Endothelial cell of umbilical vein (primary cell): ENCODE data around the gene IDI2. TPM values are rescaled to one million over a fixed set of nuclear protein-coding genes. Genes with fewer than 3 reads are reported as not detected.

Experiments used
- BruUV-seq: library from RNA; stranded (reverse); fragments of 400-500 nt; replicated peaks from 2 replicates; lab custom pipeline; 2021; lab: Mats Ljungman, UMichigan
- CTCF ChIA-PET: fragments of 300-600, 350-600 bp; sonication (Branson Sonifier 250); formaldehyde crosslinking; loops from one replicate; lab custom pipeline; 2021; ENCODE audit warnings: antibody characterized with exemption, inconsistent platforms; lab: Charles Lee
- POLR2A ChIA-PET: fragments of 300-600, 350-600 bp; sonication (Branson Sonifier 250); formaldehyde crosslinking; loops from one replicate; lab custom pipeline; 2021; ENCODE audit warnings: antibody characterized with exemption, inconsistent platforms; lab: Charles Lee
- DNase-seq: peaks from one replicate; pipeline ENCODE4 v3.0.0-alpha.2; 2011; ENCODE audit warnings: low read depth, low spot score
- FAIRE-seq: peaks from 2 replicates; lab custom pipeline; 2011; peaks lifted over from hg19 to GRCh38; lab: Jason Lieb, UNC
- H2AFZ ChIP-seq: 2 replicates; pipeline ENCODE4 v1.6.0; 2012; ENCODE audit warnings: low read depth, low read length, control low read depth, inconsistent platforms
- H3K27ac ChIP-seq: 2 replicates; pipeline ENCODE4 v1.5.1; 2011; ENCODE audit warnings: low read depth, mild to moderate bottlenecking, control low read depth, low read length, moderate library complexity; ENCODE audit not compliant: insufficient read depth
- H3K27me3 ChIP-seq, 2 experiments: 2 replicates each; pipeline versions ENCODE4 v1.6.0 to v1.6.1; 2011; ENCODE audit warnings: low read length in 2 of 2, mixed read lengths in 1 of 2; ENCODE audit not compliant: control insufficient read depth in 2 of 2, insufficient read depth in 2 of 2
- H3K36me3 ChIP-seq, 2 experiments: 2 replicates in 1 of 2; 3 replicates in 1 of 2; pipeline ENCODE4 v1.5.1; 2011; ENCODE audit warnings: low read length in 2 of 2, mild to moderate bottlenecking in 1 of 2, moderate library complexity in 1 of 2; ENCODE audit not compliant: control insufficient read depth in 2 of 2, insufficient read depth in 2 of 2; ENCODE audit errors: extremely low read depth in 1 of 2
- H3K4me1 ChIP-seq: 3 replicates; pipeline ENCODE4 v1.5.1; 2011; ENCODE audit warnings: mild to moderate bottlenecking, low read length; ENCODE audit not compliant: control insufficient read depth, insufficient read depth; ENCODE audit errors: extremely low read depth
- H3K4me2 ChIP-seq: 2 replicates; pipeline ENCODE4 v1.6.1; 2011; ENCODE audit warnings: low read length, control low read depth, mixed read lengths; ENCODE audit not compliant: insufficient read depth
- H3K4me3 ChIP-seq, 3 experiments: fragments of 200-600 bp in 1 of 3; sonication (generic), shearing (Covaris generic) in 1 of 3; replicated peaks in 1 of 3; 2 replicates each; pipeline ENCODE4 v1.5.1; 2011 to 2016; ENCODE audit warnings: control low read depth in 3 of 3, low read length in 3 of 3, mild to moderate bottlenecking in 2 of 3, inconsistent platforms in 1 of 3, low read depth in 1 of 3, moderate library complexity in 1 of 3; ENCODE audit not compliant: insufficient read depth in 1 of 3
- H3K79me2 ChIP-seq: 2 replicates; pipeline ENCODE4 v1.6.0; 2012; ENCODE audit warnings: low read length, inconsistent platforms; ENCODE audit not compliant: control insufficient read depth, insufficient read depth
- H3K9ac ChIP-seq: replicated peaks from 2 replicates; pipeline ENCODE3; 2011; ENCODE audit warnings: low read length, control low read depth; ENCODE audit not compliant: insufficient read depth; ENCODE audit errors: extremely low read depth
- H3K9me1 ChIP-seq: replicated peaks from 3 replicates; pipeline ENCODE4 v1.6.0; 2011; ENCODE audit warnings: mild to moderate bottlenecking, low read length; ENCODE audit not compliant: control insufficient read depth, insufficient read depth; ENCODE audit errors: extremely low read depth
- H3K9me3 ChIP-seq: replicated peaks from 2 replicates; pipeline ENCODE4 v1.5.1; 2012; ENCODE audit warnings: low read length, inconsistent platforms; ENCODE audit not compliant: control insufficient read depth, insufficient read depth
- H4K20me1 ChIP-seq: replicated peaks from 2 replicates; pipeline ENCODE3; 2011; ENCODE audit warnings: mild to moderate bottlenecking, low read length; ENCODE audit not compliant: control insufficient read depth, insufficient read depth; ENCODE audit errors: extremely low read depth
- CTCF ChIP-seq, 2 donors: IDR thresholded peaks; 1 replicate in 1 of 2; 2 replicates in 1 of 2; pipeline ENCODE4 v1.5.1; 2011; ENCODE audit warnings: low read length in 2 of 2, mild to moderate bottlenecking in 2 of 2, moderate library complexity in 2 of 2, control low read depth in 1 of 2, inconsistent platforms in 1 of 2, low read depth in 1 of 2; ENCODE audit not compliant: insufficient read depth in 1 of 2; ENCODE audit errors: extremely low read depth in 1 of 2
- EZH2 ChIP-seq: IDR thresholded peaks from 2 replicates; pipeline ENCODE4 v1.6.1; 2012; ENCODE audit warnings: borderline replicate concordance, low read depth, mild to moderate bottlenecking, moderate library complexity, low read length, inconsistent platforms; ENCODE audit not compliant: severe bottlenecking
- FOS ChIP-seq: IDR thresholded peaks from 2 replicates; pipeline ENCODE4 v1.6.1; 2011; ENCODE audit warnings: mild to moderate bottlenecking, low read length, moderate library complexity, borderline replicate concordance; ENCODE audit not compliant: insufficient read depth
- GATA2 ChIP-seq: IDR thresholded peaks from 2 replicates; pipeline ENCODE4 v1.7.0; 2011; ENCODE audit warnings: low read depth, mild to moderate bottlenecking, moderate library complexity, mixed read lengths, low read length; ENCODE audit not compliant: insufficient read length, insufficient read depth
- JUN ChIP-seq: IDR thresholded peaks from 2 replicates; pipeline ENCODE4 v1.6.1; 2011; ENCODE audit warnings: borderline replicate concordance, low read depth; ENCODE audit not compliant: insufficient read length, insufficient read depth
- MAX ChIP-seq: IDR thresholded peaks from 2 replicates; pipeline ENCODE4 v1.6.1; 2011; ENCODE audit not compliant: insufficient read depth, insufficient read length
- MYC ChIP-seq: IDR thresholded peaks from one replicate; pipeline ENCODE4 v1.6.1; 2011; ENCODE audit warnings: mild to moderate bottlenecking, low read depth, low read length
- POLR2A ChIP-seq: IDR thresholded peaks from 2 replicates; pipeline ENCODE4 v1.6.1; 2012; ENCODE audit warnings: low read depth, mild to moderate bottlenecking, control low read depth, low read length
- POLR2AphosphoS5 ChIP-seq: IDR thresholded peaks from 2 replicates; pipeline ENCODE4 v1.6.1; 2012; ENCODE audit warnings: low read depth, mild to moderate bottlenecking, control low read depth, low read length, moderate library complexity; ENCODE audit not compliant: insufficient read depth
- dilution Hi-C: fragments of 300-500 bp; cut with MboI; formaldehyde crosslinking; loops from one replicate; pipeline ENCODE4 v1.15.0; 2019; ENCODE audit warnings: low sequenced_read_pairs; ENCODE audit not compliant: extremely low pct_ligation_motif_present
- intact Hi-C: fragments of 100-400 bp; cut with micrococcal nuclease; formaldehyde crosslinking; loops from one replicate; pipeline ENCODE4 v1.10.0; 2022
- polyA plus RNA-seq, 4 experiments: library from polyadenylated mRNA; depleted of rRNA in 3 of 4; stranded (reverse) in 3 of 4; unstranded in 1 of 4; fragments of >200 nt; gene quantifications; 2 replicates each; pipeline versions ENCODE4 v1.2.1 to v1.2.3, GENCODE V29; 2011 to 2012; ENCODE audit warnings: missing spikeins in 1 of 4
- total RNA-seq: library from RNA; stranded (reverse); gene quantifications from 2 replicates; pipeline ENCODE4 v1.2.3, GENCODE V29; 2021

Gene IDI2
- total and polyA plus RNA-seq, 2 donors (not counting 3 experiments of a cell fraction or from before 2014, with no cell fraction given) = not detected

GRCh38 chr10:990808-991207, 34.9 kb downstream of the IDI2 start:
- Histone ChIP-seq H2AFZ (no peak overlapping the region), H3K4me3 (no peak overlapping the region), H3K79me2 (peaks cover 55% of the 10 kb centered on the region), H3K36me3 (peaks cover 10 to 14% of the 10 kb centered on the region in 2 experiments), H3K9ac (no peak overlapping the region), H3K27me3 (no peaks in the 10 kb centered on the region), H4K20me1 (peaks cover 2% of the 10 kb centered on the region), H3K9me1 (no peaks in the 10 kb centered on the region), H3K9me3 (no peaks in the 10 kb centered on the region), H3K4me2 (no peak overlapping the region), H3K27ac (no peak overlapping the region), H3K4me1 (peaks cover 13% of the 10 kb centered on the region)
- no peak for TF ChIP-seq POLR2A
- TF ChIP-seq EZH2 = no peak
- TF ChIP-seq GATA2 = no peak
- TF ChIP-seq POLR2AphosphoS5 = no peak
- no peak for TF ChIP-seq FOS
- TF ChIP-seq MAX = no peak
- no peak for TF ChIP-seq MYC
- TF ChIP-seq JUN = no peak
- TF ChIP-seq CTCF (IDR thresholded peaks at IDR 0.05; ENCODE audit: extremely low read depth in 1 of 2, insufficient read depth in 1 of 2, low read depth in 1 of 2, low read length in 2 of 2) = no peak
- CTCF ChIA-PET = no interaction called here
- intact Hi-C loops = no loop called here
- dilution Hi-C loops = no loop called here
- FAIRE-seq (no peak), DNase-seq (no peak)
- POLR2A ChIA-PET = no interaction called here
- BruUV-seq = no TSS peak
